GM18507 (cell line): Measurements from ENCODE around the gene BAZ1A.
A peak's percentile ranks its signal among the peaks of the same experiment; 100 is the strongest.
"Not testable (repeated sequence)": the region's sequence is repeated elsewhere in the genome, so short reads cannot be mapped to it uniquely, and the experiment has no call there.

Experiments
- DNase-seq: peaks from one replicate; pipeline ENCODE4 v3.0.0; 2011; ENCODE audit warnings: low read depth; ENCODE audit not compliant: insufficient read length; ENCODE audit errors: extremely low spot score
- FAIRE-seq: peaks from 2 replicates; lab custom pipeline; 2011; peaks lifted over from hg19 to GRCh38; lab: Jason Lieb, UNC

The BAZ1A gene

DNA sequence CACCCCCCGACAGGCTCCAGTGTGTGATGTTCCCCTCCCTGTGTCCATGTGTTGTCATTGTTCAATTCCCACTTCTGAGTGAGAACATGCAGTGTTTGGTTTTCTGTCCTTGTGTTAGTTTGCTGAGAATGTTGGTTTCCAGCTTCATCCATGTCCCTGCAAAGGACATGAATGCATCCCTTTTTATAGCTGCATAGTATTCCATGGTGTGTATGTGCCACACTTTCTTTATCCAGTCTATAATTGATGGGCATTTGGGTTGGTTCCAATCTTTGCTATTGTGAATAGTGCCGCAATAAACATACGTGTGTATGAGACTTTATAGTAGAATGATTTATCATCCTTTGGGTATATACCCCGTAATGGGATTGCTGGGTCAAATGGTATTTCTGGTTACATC lies 138.1 kb downstream of the BAZ1A start:
- FAIRE-seq: not testable (repeated sequence)

GRCh38 chr14:34733245-34733644 lies 141.9 kb downstream of the BAZ1A start:
- FAIRE-seq (no peak), DNase-seq (no peak)

More for the DNA sequence above, 138.1 kb downstream of the BAZ1A start:
- not testable (repeated sequence) for DNase-seq

DNA sequence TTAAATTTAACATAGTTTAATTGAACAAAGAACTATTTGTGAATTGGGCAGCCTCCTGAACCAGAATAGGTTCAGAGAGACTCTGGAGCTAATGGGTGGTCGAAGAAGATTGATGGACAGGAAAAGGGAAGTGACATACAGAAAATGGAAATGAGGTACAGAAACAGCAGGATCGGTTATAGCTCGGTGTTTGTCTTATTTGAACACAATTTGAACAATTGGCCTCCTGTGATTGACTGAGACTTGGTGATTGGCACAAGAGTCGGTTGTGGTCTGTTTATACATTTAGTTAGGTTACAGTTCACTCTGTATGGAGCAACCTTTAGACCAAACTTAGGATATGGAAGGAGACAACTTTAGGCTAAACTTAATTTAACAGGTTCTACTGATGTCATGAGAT lies 142.4 kb downstream of the BAZ1A start:
- DNase-seq: no peak
- no peak for FAIRE-seq

DNA sequence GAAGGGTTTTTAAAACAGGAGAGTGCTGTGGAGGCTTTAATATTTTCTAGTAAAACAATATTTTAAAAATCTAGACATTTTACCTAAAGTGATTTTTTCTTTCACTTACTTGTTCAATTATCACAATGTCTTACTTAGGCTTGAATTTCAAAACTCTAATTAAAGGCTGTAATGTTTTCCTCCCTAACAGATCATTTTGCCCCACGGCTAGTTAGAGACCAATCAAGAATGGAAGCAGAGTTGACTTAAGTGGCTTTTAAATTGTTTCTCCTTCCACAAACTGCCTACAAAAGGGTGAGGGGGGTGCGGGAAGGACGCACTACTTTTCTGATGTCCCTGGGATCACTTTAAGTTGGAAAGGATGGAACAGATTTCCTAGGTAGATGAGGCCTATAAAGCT lies 151.3 kb downstream of the BAZ1A start:
- no peak for DNase-seq
- no peak for FAIRE-seq

- DNase-seq: no peak
- FAIRE-seq: peak; percentile 68
These were observed 152.2 kb downstream of the BAZ1A start for GRCh38 chr14:34722723-34723545.

DNA sequence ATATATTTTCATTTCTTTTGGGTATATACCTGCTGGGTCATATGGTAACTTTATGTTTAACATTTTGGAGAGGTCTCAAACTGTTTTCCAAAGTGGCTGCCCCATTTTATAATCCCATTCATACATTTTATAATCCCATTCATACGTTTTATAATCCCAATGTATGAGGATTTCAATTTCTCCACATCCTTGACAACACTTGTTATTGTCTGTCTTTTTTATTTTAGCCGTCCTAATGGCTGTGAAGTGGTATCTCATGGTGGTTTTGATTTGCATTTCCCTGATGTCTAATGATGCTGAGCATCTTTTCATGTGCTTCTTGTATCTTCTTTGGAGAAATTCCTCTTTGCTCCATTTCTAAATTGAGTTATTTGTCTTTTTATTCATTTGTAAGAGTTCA lies 154.0 kb downstream of the BAZ1A start:
- DNase-seq (no peak), FAIRE-seq (no peak)

DNA sequence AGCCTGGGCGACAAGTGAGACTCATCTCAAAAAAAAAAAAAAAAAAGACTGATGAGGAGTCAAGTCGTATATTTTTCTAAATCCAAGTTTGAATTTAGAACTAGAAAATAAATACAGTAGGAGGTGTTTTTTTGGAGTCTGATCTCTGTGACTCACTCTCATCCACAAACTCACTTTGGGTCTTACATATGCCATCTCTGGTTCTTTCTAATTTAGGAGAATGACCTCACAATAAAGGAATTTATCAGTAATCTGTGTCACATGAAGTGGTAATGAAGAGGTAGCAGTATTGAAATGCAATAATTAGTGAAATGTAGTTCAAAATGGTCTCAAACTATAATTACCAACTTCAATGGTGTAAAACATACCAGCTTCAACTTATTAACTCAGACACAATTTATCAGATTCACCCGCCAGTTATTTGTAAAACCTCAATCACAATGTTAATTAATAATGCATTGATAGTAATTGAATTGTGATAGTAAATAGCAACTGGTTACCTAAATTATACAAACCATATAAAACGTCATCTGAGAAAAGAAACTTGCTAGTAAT lies 156.3 kb downstream of the BAZ1A start:
- DNase-seq: no peak
- FAIRE-seq: no peak

DNA sequence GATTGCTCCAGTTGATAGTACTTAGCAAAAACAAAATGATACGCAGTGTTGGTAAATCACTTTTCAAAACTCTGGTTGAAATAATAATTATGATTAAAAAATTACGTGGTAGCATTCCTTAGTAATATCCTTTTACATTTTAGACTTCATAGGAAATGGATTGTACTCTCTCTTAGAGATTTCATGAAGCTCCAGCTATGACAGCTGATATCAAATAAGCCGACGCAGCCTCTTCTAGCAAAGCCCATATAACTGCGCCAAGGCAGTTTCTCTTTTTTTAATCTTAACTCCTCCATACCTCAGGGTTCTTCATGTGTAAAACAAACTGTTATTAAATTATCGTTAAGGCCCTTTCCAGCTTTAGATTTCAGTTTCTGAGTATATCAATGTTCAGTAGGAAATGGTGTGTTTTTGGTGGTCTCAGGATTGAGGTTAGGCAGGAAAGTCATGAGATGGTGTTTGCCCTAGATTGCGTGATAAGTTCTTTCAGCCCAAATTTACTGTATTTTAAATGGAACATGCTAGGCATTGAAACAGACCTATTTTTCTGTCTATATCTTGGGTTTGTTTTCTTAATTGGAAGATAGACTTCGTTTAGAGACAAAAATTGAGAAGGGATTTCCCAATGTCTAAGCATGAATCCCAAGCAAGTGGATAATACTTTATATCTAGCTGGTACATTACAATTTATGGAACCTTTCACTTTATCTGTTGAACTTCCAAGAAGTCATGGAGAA lies 159.9 kb downstream of the BAZ1A start:
- no peak for FAIRE-seq
- no peak for DNase-seq

GRCh38 chr14:34714320-34715126 lies 160.6 kb downstream of the BAZ1A start, which contains the start of gene CFL2:
TSS of gene CFL2 (minus strand) at chr14:34714593. CDS start at chr14:34714540, 53 bp downstream.
- FAIRE-seq (peak; percentile 45), DNase-seq (peak; percentile 77)

- peak; percentile 35 for FAIRE-seq
- DNase-seq: no peak
These were observed 161.4 kb downstream of the BAZ1A start for GRCh38 chr14:34713681-34714319.

GRCh38 chr14:34713122-34713680 lies 162.0 kb downstream of the BAZ1A start:
- FAIRE-seq (no peak), DNase-seq (no peak)

GRCh38 chr14:34711796-34712712 lies 163.1 kb downstream of the BAZ1A start:
- DNase-seq (no peak), FAIRE-seq (no peak)

GRCh38 chr14:34711169-34711568 lies 164.0 kb downstream of the BAZ1A start:
- no peak for DNase-seq
- FAIRE-seq: peak; percentile 80

- DNase-seq: no peak
- no peak for FAIRE-seq
These were observed 164.4 kb downstream of the BAZ1A start for GRCh38 chr14:34710744-34711143.

DNA sequence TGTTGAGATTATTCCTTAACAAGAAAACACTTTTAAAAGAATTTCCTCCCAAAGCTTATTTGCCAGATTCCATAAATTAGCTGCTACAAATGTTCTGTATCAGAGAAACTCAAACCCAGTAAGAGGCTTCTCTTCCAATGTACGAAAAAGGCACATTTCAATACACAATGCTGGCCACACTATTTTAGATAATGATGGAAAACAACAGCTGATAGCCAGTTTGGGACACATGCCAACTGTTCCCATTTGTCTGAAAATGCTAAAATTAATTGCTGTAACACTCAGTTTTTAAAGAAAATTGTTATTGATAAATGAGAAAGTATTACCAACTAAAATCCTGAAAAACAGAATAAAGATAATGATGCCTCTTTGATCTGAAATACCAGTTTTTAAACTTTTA lies 165.2 kb downstream of the BAZ1A start:
- DNase-seq (no peak), FAIRE-seq (no peak)

- FAIRE-seq (no peak), DNase-seq (no peak)
These were observed 167.4 kb downstream of the BAZ1A start for GRCh38 chr14:34707722-34708121.
